GM12872 (cell line): Measurements from ENCODE around the gene SLC34A1.

Experiments
- TF ChIP-seq, protein P1 (sequence below): IDR thresholded peaks from 3 replicates; pipeline ENCODE4 v1.5.1; 2011; ENCODE audit warnings: low read depth, mild to moderate bottlenecking, low read length, moderate library complexity; ENCODE audit not compliant: insufficient read depth

The SLC34A1 gene

GRCh38 chr5:177384134-177384533 lies at the start of gene SLC34A1:
TSS of gene SLC34A1 (plus strand) at chr5:177384434. CDS start at chr5:177385742, 1,308 bp downstream.
- TF ChIP-seq, protein P1, sequence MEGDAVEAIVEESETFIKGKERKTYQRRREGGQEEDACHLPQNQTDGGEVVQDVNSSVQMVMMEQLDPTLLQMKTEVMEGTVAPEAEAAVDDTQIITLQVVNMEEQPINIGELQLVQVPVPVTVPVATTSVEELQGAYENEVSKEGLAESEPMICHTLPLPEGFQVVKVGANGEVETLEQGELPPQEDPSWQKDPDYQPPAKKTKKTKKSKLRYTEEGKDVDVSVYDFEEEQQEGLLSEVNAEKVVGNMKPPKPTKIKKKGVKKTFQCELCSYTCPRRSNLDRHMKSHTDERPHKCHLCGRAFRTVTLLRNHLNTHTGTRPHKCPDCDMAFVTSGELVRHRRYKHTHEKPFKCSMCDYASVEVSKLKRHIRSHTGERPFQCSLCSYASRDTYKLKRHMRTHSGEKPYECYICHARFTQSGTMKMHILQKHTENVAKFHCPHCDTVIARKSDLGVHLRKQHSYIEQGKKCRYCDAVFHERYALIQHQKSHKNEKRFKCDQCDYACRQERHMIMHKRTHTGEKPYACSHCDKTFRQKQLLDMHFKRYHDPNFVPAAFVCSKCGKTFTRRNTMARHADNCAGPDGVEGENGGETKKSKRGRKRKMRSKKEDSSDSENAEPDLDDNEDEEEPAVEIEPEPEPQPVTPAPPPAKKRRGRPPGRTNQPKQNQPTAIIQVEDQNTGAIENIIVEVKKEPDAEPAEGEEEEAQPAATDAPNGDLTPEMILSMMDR, result no peak

- TF ChIP-seq, protein P1, result no peak
These were observed 49.2 kb upstream of the SLC34A1 start for GRCh38 chr5:177334781-177335700.

DNA sequence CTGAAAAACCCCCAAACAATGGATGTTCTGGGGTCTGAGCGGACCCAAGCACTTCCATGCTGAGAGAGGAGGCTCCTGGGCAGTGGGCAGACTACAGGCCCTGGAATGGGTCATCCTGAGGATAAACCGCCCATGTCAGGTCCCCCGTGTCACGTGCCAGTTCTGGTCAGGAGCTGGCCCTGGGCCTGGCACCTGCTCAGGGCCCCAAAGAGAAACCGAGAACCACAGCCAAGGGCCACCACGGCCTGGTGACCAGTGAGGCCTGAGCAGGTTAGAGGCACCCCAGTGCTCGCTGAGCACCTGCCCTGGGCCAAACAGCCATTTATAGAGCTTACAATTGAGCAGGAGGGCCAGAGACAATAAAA lies 48.6 kb upstream of the SLC34A1 start:
- TF ChIP-seq, protein P1, result no peak

GRCh38 chr5:177336112-177336511 lies 48.1 kb upstream of the SLC34A1 start:
- TF ChIP-seq, protein P1, result peak; percentile 58

- TF ChIP-seq, protein P1, result no peak
These were observed 47.4 kb upstream of the SLC34A1 start for GRCh38 chr5:177336603-177337494.

DNA sequence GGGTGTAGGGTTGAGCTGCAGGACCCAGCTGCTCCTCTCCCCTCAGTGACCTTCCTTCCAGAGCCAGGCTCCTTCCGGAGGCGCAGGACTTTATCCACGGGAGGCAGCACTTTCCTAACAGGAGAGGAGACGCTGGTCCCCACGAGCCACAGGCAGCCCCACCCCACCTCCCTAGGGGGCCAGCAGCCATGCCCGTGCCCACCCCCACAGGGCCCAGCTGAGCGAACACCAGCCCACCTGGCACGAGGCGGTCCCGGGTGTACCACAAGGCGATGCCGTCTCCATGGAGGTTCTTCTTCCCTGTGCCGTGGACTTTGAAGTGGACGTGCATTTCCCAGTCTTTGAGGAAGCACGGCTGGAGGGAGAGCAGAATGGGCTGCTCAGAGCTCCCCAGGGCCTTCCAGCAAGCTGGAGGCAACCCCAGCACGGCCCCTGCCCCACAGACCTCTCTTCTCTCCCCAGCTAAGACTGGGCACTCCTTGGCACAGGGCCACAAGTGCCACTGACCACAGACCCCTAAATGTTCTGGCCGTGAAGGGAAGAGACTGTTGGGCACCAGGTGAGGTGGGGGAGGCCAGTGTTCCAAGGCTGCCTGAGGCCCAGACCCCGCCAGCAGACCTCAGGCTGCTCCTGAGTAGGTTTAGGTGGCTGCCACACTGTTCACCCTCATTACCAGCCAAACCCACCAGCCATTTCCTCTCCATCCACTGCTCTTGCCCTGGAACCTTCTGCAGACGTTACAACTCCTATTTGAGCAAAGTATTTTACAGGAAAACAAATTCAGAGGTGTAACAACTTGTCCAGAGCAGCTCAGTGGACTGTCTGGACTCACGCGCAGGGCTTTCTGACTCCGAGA lies 45.8 kb upstream of the SLC34A1 start:
- TF ChIP-seq, protein P1, result no peak

GRCh38 chr5:177339107-177339638 lies 45.1 kb upstream of the SLC34A1 start:
- TF ChIP-seq, protein P1, result no peak
